Measurements from ENCODE around the gene FAM117A.

Gene FAM117A

GRCh38 chr17:49741009-49741691 is 22.8 kb downstream of the FAM117A start:
- peak; percentile 76 for DNase-seq (ENCODE audit: low read depth)
- TF ChIP-seq, protein P1, sequence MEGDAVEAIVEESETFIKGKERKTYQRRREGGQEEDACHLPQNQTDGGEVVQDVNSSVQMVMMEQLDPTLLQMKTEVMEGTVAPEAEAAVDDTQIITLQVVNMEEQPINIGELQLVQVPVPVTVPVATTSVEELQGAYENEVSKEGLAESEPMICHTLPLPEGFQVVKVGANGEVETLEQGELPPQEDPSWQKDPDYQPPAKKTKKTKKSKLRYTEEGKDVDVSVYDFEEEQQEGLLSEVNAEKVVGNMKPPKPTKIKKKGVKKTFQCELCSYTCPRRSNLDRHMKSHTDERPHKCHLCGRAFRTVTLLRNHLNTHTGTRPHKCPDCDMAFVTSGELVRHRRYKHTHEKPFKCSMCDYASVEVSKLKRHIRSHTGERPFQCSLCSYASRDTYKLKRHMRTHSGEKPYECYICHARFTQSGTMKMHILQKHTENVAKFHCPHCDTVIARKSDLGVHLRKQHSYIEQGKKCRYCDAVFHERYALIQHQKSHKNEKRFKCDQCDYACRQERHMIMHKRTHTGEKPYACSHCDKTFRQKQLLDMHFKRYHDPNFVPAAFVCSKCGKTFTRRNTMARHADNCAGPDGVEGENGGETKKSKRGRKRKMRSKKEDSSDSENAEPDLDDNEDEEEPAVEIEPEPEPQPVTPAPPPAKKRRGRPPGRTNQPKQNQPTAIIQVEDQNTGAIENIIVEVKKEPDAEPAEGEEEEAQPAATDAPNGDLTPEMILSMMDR (IDR thresholded peaks at IDR 0.05; ENCODE audit: low read depth, low read length): no peak
- TF ChIP-seq MYC (IDR thresholded peaks at IDR 0.05; ENCODE audit: low read depth, low read length): no peak
- no peak for TF ChIP-seq POLR2A (IDR thresholded peaks at IDR 0.05; ENCODE audit: extremely low read depth, insufficient read length)
- TF ChIP-seq, protein P2, sequence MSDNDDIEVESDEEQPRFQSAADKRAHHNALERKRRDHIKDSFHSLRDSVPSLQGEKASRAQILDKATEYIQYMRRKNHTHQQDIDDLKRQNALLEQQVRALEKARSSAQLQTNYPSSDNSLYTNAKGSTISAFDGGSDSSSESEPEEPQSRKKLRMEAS (IDR thresholded peaks at IDR 0.05; ENCODE audit: low read depth, low read length): no peak
- peak overlapping the region; percentile 86 for H3K4me3 ChIP-seq (ENCODE audit: low read depth, low read length)

DNA sequence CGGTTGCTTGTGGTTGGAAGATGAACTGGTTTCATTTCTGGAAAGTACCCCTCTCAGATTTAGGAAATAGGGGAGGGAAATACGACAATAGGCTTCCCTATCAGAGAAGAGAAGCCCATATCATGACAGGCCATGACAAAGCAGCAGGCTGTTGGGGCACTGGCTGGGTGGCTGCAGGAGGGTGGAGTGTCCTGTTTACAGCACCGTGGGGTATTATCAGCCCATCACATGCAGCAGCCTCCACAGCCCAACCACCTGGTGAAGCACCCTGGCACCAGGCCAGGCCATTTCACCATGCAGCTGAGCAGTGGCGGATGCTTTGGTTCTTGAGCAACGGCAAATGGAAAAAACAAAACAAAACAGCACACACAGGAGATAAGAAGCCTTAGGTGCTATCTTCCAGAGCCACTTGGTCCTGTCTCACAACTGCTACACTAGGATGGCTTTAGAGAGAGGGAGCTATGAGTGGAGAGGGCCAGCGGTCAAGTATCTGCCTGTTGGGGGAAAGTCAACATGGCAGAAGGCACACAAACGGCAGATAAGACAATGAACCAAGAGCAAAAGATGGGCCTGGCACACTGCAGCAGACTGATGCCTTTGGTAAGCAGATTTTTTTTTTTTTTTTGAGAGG is 24.2 kb downstream of the FAM117A start:
- DNase-seq (ENCODE audit: low read depth): peak; percentile 98
- TF ChIP-seq POLR2A (IDR thresholded peaks at IDR 0.05; ENCODE audit: extremely low read depth, insufficient read length) (peak; percentile 45), MYC (IDR thresholded peaks at IDR 0.05; ENCODE audit: low read depth, low read length) (peak; percentile 24; the same call in 1 of the 2 replicates)
- TF ChIP-seq, protein P2 (IDR thresholded peaks at IDR 0.05; ENCODE audit: low read depth, low read length): peak; percentile 90
- TF ChIP-seq, protein P1 (IDR thresholded peaks at IDR 0.05; ENCODE audit: low read depth, low read length): no peak
- H3K4me3 ChIP-seq (ENCODE audit: low read depth, low read length): peak overlapping the region; percentile 86

DNA sequence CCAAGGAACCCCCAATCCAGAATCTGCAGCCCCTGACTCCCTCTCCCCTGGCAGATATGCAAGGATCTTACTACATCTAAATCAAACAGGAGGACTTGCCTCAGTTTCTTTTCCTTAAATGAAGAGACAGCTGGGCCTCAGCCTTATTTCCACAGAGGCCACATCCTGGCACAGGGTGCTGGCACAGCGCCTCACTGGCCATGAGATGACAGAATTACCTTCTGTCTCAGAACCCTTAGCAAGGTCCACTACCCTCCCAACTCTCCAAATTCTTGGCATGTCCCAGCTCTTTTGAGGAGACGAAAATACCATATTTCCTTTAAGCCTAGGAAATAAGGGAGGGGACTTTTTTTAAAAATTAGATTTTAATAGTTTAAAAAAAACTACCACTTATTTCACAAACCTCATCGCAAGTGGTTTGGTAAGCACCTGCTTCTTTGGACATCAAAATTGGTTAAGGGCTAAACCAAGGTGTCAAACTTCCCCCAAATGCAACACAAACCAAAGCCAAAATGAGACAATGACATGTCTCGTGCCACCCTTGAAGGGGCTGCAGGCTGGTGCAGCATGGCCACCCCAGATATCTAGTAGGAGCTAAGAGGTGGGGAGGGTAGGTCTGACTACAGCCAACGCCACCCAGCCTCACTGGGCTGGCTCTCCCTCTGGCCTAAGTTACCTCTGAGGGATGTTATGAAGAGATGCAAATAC is 25.3 kb downstream of the FAM117A start:
- no peak for DNase-seq (ENCODE audit: low read depth)
- H3K4me3 ChIP-seq (ENCODE audit: low read depth, low read length): peak overlapping the region; percentile 48
- TF ChIP-seq, protein P2 (IDR thresholded peaks at IDR 0.05; ENCODE audit: low read depth, low read length): no peak
- TF ChIP-seq POLR2A (IDR thresholded peaks at IDR 0.05; ENCODE audit: extremely low read depth, insufficient read length) (no peak), MYC (IDR thresholded peaks at IDR 0.05; ENCODE audit: low read depth, low read length) (no peak)
- TF ChIP-seq, protein P1 (IDR thresholded peaks at IDR 0.05; ENCODE audit: low read depth, low read length): no peak

DNA sequence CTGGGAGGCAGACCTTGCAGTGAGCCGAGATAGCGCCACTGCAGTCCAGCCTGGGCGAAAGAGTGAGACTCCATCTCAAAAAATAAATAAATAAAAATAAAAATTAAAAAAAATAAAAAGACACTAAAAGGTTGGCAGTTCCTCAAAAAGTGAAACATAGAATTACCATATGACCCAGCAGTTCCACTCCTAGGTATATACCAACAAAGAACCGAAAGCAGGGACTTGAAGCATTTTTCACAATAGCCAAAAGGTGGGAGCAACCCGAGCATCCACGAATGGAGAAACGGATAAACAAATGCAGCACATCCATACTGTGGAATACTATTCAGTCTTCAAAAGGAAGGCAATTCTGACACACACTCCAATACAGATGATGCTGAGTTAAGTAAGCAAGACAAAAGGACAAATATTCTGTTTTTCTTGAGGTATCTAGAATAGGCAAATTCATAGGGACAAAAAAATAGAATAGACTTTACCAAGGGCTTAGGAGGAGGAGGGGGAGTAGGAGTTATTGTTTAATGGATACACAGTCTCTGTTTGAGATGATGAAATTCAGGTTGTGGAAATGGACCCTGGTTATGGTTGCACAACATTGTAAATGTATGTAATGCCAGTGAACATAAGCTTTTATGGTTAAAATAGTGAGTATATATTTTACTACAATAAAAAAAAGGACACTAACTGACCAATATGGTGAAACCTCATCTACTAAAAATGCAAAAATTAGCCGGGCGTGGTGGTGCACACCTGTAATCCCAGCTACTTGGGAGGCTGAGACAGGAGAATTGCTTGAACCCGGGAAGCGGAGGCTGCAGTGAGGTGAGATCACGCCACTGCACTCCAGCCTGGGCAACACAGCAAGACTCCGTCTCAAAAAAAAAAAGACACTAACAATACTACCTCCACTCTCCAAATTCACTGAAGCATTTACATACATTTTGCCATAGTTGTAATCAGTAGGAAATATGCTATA is 29.1 kb downstream of the FAM117A start:
- peak; percentile 86 for DNase-seq (ENCODE audit: low read depth)

DNA sequence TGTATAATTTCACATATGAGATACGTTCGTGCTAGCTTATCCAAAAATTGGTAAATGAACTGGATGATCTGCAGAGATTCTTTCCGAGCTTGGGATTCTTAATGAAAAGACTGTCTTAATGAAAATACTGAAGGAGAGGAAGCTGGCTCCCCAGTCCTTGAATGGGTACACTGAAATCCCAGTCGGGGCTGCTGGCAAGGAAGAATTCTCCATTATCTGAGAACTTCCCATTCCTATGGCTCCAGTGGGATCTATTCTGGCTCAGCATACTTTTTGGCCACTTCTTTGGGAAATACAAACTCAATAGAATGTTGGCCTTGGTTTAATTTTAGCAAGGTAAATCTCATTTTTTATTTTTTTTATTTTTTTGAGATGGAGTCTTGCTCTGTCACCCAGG is 32.5 kb downstream of the FAM117A start:
- H3K4me3 ChIP-seq (ENCODE audit: low read depth, low read length): no peak overlapping the region
- no peak for TF ChIP-seq POLR2A (IDR thresholded peaks at IDR 0.05; ENCODE audit: extremely low read depth, insufficient read length)
- DNase-seq (ENCODE audit: low read depth): no peak

More for the DNA sequence above, 29.1 kb downstream of the FAM117A start:
- no peak overlapping the region for H3K4me3 ChIP-seq (ENCODE audit: low read depth, low read length)
- TF ChIP-seq POLR2A (IDR thresholded peaks at IDR 0.05; ENCODE audit: extremely low read depth, insufficient read length): no peak
- TF ChIP-seq, protein P1 (IDR thresholded peaks at IDR 0.05; ENCODE audit: low read depth, low read length): no peak
